ENCODE results near the gene MACO1.
"Not testable (repeated sequence)": the region's sequence is repeated elsewhere in the genome, so short reads cannot be mapped to it uniquely, and the experiment has no call there.

Gene MACO1

GRCh38 chr1:25412872-25413623, 17.6 kb upstream of the MACO1 start:
- not testable (repeated sequence) for H3K4me3 Mint-ChIP-seq; H3K36me3 Mint-ChIP-seq (ENCODE audit: low read depth); DNase-seq; H3K4me1 Mint-ChIP-seq (ENCODE audit: low read depth); H3K9me3 Mint-ChIP-seq; H3K27ac Mint-ChIP-seq; H3K27me3 Mint-ChIP-seq

DNA sequence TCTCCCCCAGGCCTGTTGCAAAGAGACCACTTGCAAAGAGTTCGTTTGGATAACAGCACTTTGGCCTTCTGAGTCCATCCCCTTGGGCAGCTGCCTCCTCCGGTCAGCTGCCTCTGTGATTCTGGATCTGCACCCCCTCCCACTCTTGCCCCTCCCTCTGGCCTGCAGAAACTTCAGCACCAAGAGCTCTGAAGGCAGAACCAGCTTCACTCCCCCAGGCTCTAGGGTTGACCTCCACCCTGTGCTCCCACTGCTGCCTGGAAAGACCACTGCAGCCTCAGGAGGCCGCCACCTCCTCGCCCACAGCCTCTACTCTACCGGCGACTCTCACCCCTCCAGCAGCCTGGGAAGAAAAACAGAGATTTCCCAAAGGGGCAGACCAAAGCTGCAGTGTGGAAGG, 16.5 kb upstream of the MACO1 start:
- DNase-seq; H3K27me3 Mint-ChIP-seq; H3K36me3 Mint-ChIP-seq (ENCODE audit: low read depth); H3K9me3 Mint-ChIP-seq; H3K4me3 Mint-ChIP-seq; H3K4me1 Mint-ChIP-seq (ENCODE audit: low read depth); H3K27ac Mint-ChIP-seq: not testable (repeated sequence)

DNA sequence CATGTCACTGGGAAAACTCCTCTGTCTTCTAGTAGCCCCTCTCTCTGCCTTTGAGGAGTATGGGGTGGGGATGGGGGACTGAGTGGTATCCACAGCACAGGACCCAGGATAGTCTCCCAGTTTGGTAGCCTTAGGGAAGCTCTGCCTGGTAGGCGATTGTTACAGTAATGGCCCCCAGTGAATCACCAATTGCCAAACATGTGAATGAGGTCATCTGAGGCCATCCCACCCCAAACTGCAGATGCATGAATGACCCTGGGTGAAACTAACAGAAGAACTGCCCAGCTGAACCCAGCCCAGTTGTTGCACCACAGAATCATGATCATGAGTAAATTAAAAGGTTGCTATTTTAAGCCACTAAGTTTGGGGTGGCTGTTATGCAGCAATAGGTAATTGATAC, 16.1 kb upstream of the MACO1 start:
- not testable (repeated sequence) for H3K36me3 Mint-ChIP-seq (ENCODE audit: low read depth); H3K4me1 Mint-ChIP-seq (ENCODE audit: low read depth); DNase-seq; H3K4me3 Mint-ChIP-seq; H3K27ac Mint-ChIP-seq; H3K27me3 Mint-ChIP-seq; H3K9me3 Mint-ChIP-seq

DNA sequence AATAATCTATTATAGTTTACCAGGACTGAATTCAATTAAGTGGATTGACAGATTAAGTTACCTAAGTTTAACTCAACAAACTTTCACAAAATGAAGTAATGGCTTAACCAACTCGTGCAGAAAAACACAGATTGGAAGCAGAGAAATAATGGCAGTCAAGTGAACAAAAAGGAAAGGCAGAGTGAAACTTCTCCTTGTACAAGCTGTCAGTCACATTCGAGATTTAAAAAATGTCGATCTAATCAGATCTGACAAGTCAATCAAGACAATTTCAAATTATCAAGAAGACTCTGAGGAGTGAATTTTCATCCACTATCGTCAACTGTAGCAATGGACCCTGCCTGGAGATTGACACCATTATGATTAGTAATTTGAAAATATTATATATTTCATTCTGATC, 13.4 kb upstream of the MACO1 start:
- H3K9me3 Mint-ChIP-seq; H3K4me1 Mint-ChIP-seq (ENCODE audit: low read depth); DNase-seq; H3K27me3 Mint-ChIP-seq; H3K27ac Mint-ChIP-seq; H3K4me3 Mint-ChIP-seq; H3K36me3 Mint-ChIP-seq (ENCODE audit: low read depth): not testable (repeated sequence)

- H3K27ac Mint-ChIP-seq; DNase-seq; H3K4me3 Mint-ChIP-seq; H3K27me3 Mint-ChIP-seq; H3K4me1 Mint-ChIP-seq (ENCODE audit: low read depth); H3K9me3 Mint-ChIP-seq; H3K36me3 Mint-ChIP-seq (ENCODE audit: low read depth): not testable (repeated sequence)
Measured at GRCh38 chr1:25419339-25419738, 11.4 kb upstream of the MACO1 start.

GRCh38 chr1:25420715-25421114, 10.0 kb upstream of the MACO1 start, which contains the start of gene RHCE:
TSS of gene RHCE (minus strand) at chr1:25420825. CDS start at chr1:25420786, 39 bp downstream.
- DNase-seq; H3K27ac Mint-ChIP-seq; H3K27me3 Mint-ChIP-seq; H3K4me3 Mint-ChIP-seq; H3K36me3 Mint-ChIP-seq (ENCODE audit: low read depth); H3K9me3 Mint-ChIP-seq; H3K4me1 Mint-ChIP-seq (ENCODE audit: low read depth): not testable (repeated sequence)

DNA sequence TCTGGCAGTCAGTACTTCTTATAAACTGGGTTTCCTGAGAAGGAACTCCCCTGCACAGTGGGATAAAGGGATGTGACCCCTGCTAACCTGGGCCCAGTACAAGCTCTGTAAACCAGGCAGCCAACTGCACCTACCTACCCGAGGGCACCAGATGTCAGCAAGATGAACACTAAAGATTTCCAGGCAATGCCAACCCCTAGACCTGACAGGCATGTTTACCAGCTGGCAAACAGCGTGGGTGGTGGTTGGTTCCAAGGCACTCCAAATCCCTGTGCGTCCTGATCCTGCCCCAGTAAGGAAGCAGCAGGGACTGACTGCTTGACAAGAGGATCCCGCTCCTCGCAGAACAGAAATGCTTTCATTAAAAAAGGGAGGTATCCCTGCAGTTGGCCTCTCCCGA, 7.5 kb upstream of the MACO1 start:
- not testable (repeated sequence) for H3K4me1 Mint-ChIP-seq (ENCODE audit: low read depth); H3K9me3 Mint-ChIP-seq; DNase-seq; H3K27ac Mint-ChIP-seq; H3K27me3 Mint-ChIP-seq; H3K36me3 Mint-ChIP-seq (ENCODE audit: low read depth); H3K4me3 Mint-ChIP-seq

- Mint-ChIP-seq H3K36me3 (ENCODE audit: low read depth) (peaks cover 3% of the 10 kb centered on the region), H3K4me1 (ENCODE audit: low read depth) (peaks cover 6% of the 10 kb centered on the region), H3K27ac (no peak overlapping the region), H3K4me3 (no peak overlapping the region), H3K9me3 (no peaks in the 10 kb centered on the region), H3K27me3 (no peaks in the 10 kb centered on the region)
- no peak for DNase-seq
Measured at GRCh38 chr1:25425098-25426085, 5.3 kb upstream of the MACO1 start.

GRCh38 chr1:25427696-25428095, 3.0 kb upstream of the MACO1 start:
- H3K9me3 Mint-ChIP-seq, result no peaks in the 10 kb centered on the region
- peaks cover 18% of the 10 kb centered on the region for H3K4me1 Mint-ChIP-seq (ENCODE audit: low read depth)
- no peak overlapping the region for H3K27ac Mint-ChIP-seq
- H3K36me3 Mint-ChIP-seq (ENCODE audit: low read depth), result peaks cover 9% of the 10 kb centered on the region
- no peak for DNase-seq
- no peak overlapping the region for H3K4me3 Mint-ChIP-seq
- no peaks in the 10 kb centered on the region for H3K27me3 Mint-ChIP-seq

- Mint-ChIP-seq H3K27ac (no peak overlapping the region), H3K36me3 (ENCODE audit: low read depth) (peaks cover 9% of the 10 kb centered on the region), H3K4me3 (peak overlapping the region; percentile 21), H3K27me3 (no peaks in the 10 kb centered on the region), H3K4me1 (ENCODE audit: low read depth) (peaks cover 27% of the 10 kb centered on the region), H3K9me3 (no peaks in the 10 kb centered on the region)
- DNase-seq, result no peak
Measured at GRCh38 chr1:25428475-25429166, 2.1 kb upstream of the MACO1 start.

- Mint-ChIP-seq H3K27me3 (no peaks in the 10 kb centered on the region), H3K27ac (peak overlapping the region; percentile 100), H3K36me3 (ENCODE audit: low read depth) (peaks cover 9% of the 10 kb centered on the region), H3K4me3 (peak overlapping the region; percentile 97), H3K9me3 (no peaks in the 10 kb centered on the region), H3K4me1 (ENCODE audit: low read depth) (peaks cover 53% of the 10 kb centered on the region)
- DNase-seq, result peak; percentile 45
Measured at GRCh38 chr1:25430967-25431881, 527 bp downstream of the MACO1 start.

- Mint-ChIP-seq H3K27me3 (no peaks in the 10 kb centered on the region), H3K27ac (peak overlapping the region; percentile 88), H3K4me1 (ENCODE audit: low read depth) (peaks cover 62% of the 10 kb centered on the region), H3K4me3 (peak overlapping the region; percentile 86), H3K36me3 (ENCODE audit: low read depth) (peaks cover 14% of the 10 kb centered on the region), H3K9me3 (no peaks in the 10 kb centered on the region)
- DNase-seq, result no peak
Measured at GRCh38 chr1:25431955-25432719, 1.4 kb downstream of the MACO1 start.

- no peaks in the 10 kb centered on the region for H3K9me3 Mint-ChIP-seq
- H3K36me3 Mint-ChIP-seq (ENCODE audit: low read depth), result peaks cover 20% of the 10 kb centered on the region
- peak overlapping the region; percentile 88 for H3K27ac Mint-ChIP-seq
- H3K27me3 Mint-ChIP-seq, result no peaks in the 10 kb centered on the region
- H3K4me3 Mint-ChIP-seq, result peak overlapping the region; percentile 86
- no peak for DNase-seq
- peaks cover 63% of the 10 kb centered on the region for H3K4me1 Mint-ChIP-seq (ENCODE audit: low read depth)
Measured at GRCh38 chr1:25432749-25433388, 2.2 kb downstream of the MACO1 start.

Measured in activated T-cell treated with anti-CD3 and anti-CD28 coated beads, Interleukin-2, amount 50 U/mL, for 24 hours (primary cell).